HL-60 (cell line): ENCODE measurements around the gene IQGAP2.

Experiments used
- DNase-seq, 2 experiments: peaks; one replicate each; pipeline ENCODE4 v3.0.0-alpha.2; 2010 to 2020; ENCODE audit warnings: low read depth in 1 of 2, low spot score in 1 of 2
- H3K27ac ChIP-seq: fragments of 250-450 bp; sonication (Bioruptor Pico); replicated peaks from 2 replicates; pipeline ENCODE4 v1.5.1; 2020; ENCODE audit warnings: mild to moderate bottlenecking, moderate library complexity
- H3K27me3 ChIP-seq: fragments of 250-450 bp; sonication (Bioruptor Pico); 2 replicates; pipeline ENCODE4 v1.5.1; 2021; ENCODE audit warnings: mild to moderate bottlenecking, moderate library complexity; ENCODE audit not compliant: insufficient read depth, poor library complexity, severe bottlenecking
- H3K4me3 ChIP-seq: replicated peaks from 2 replicates; pipeline ENCODE4 v1.5.1; 2011; ENCODE audit warnings: mild to moderate bottlenecking, control low read depth, low read length; ENCODE audit not compliant: insufficient read depth
- GABPA ChIP-seq: IDR thresholded peaks from 2 replicates; pipeline ENCODE4 v1.6.1; 2012; ENCODE audit warnings: low read depth
- POLR2AphosphoS5 ChIP-seq: IDR thresholded peaks from 2 replicates; pipeline ENCODE4 v1.6.1; 2012; ENCODE audit warnings: low read depth
- REST ChIP-seq: IDR thresholded peaks from 2 replicates; pipeline ENCODE4 v1.6.1; 2012; ENCODE audit warnings: low read depth; ENCODE audit not compliant: insufficient replicate concordance
- SPI1 ChIP-seq: IDR thresholded peaks from 2 replicates; pipeline ENCODE4 v1.6.1; 2012; ENCODE audit warnings: low read depth, mild to moderate bottlenecking, borderline replicate concordance
- TF ChIP-seq, protein P1 (sequence below): IDR thresholded peaks from one replicate; pipeline ENCODE4 v1.5.1; 2011; ENCODE audit warnings: low read length, control low read depth, inconsistent platforms; ENCODE audit not compliant: insufficient read depth

Gene IQGAP2

DNA sequence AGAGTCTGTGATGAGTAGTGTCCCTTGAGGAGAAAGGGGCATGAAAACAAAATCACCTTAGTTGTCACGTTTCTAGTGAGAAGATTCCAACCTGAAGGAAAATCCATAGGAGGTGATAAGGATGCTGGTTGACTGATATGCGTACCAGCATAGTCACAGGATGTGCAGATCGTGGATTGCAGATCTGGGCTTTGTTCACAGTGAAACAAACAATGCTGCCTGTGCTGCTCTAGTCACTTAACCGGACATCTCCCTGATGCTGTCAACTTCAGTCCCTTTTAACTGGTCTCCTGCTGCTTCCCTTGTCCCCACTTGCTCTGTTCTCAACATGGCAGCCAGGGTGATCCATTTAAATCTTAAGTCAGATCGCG, 89.7 kb downstream of the IQGAP2 start:
- DNase-seq, result no peak
- no peak for TF ChIP-seq POLR2AphosphoS5
- TF ChIP-seq, protein P1, sequence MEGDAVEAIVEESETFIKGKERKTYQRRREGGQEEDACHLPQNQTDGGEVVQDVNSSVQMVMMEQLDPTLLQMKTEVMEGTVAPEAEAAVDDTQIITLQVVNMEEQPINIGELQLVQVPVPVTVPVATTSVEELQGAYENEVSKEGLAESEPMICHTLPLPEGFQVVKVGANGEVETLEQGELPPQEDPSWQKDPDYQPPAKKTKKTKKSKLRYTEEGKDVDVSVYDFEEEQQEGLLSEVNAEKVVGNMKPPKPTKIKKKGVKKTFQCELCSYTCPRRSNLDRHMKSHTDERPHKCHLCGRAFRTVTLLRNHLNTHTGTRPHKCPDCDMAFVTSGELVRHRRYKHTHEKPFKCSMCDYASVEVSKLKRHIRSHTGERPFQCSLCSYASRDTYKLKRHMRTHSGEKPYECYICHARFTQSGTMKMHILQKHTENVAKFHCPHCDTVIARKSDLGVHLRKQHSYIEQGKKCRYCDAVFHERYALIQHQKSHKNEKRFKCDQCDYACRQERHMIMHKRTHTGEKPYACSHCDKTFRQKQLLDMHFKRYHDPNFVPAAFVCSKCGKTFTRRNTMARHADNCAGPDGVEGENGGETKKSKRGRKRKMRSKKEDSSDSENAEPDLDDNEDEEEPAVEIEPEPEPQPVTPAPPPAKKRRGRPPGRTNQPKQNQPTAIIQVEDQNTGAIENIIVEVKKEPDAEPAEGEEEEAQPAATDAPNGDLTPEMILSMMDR, result no peak
- no peak for TF ChIP-seq SPI1

GRCh38 chr5:76493190-76493837, 90.2 kb downstream of the IQGAP2 start:
- H3K27ac ChIP-seq, result no peak overlapping the region

More for the DNA sequence above, 89.7 kb downstream of the IQGAP2 start:
- Histone ChIP-seq H3K27ac (no peak overlapping the region), H3K27me3 (no peaks in the 10 kb centered on the region), H3K4me3 (no peak overlapping the region)

DNA sequence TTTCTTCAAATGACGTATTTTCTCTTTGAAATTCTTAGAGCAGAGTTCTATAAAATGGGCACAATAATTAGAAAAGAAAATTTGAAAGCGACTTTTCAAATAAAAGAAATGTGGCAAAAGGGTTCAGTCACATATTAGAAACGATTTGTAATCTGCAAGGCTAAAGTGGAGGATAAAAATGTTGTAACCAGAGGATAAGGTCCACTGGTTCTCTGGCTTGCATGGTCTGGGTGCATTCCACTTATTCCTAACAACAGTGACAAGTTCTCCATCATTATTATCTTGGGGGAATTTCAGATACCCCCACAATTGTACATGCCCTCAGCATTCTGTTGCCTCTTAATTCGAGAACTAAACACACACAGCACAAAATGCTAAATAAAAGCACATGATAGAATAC, 91.1 kb downstream of the IQGAP2 start:
- no peaks in the 10 kb centered on the region for H3K27me3 ChIP-seq
- H3K27ac ChIP-seq, result no peak overlapping the region
- H3K4me3 ChIP-seq, result no peak overlapping the region
- DNase-seq, result no peak
- TF ChIP-seq, protein P1, result no peak
- no peak for TF ChIP-seq GABPA
- no peak for TF ChIP-seq REST
- no peak for TF ChIP-seq POLR2AphosphoS5
- no peak for TF ChIP-seq SPI1

More at GRCh38 chr5:76493190-76493837, 90.2 kb downstream of the IQGAP2 start:
- DNase-seq, result no peak
- Histone ChIP-seq H3K4me3 (no peak overlapping the region), H3K27me3 (no peaks in the 10 kb centered on the region)
- no peak for TF ChIP-seq REST
- TF ChIP-seq, protein P1, result no peak
- TF ChIP-seq SPI1, result no peak
- no peak for TF ChIP-seq POLR2AphosphoS5
- no peak for TF ChIP-seq GABPA

DNA sequence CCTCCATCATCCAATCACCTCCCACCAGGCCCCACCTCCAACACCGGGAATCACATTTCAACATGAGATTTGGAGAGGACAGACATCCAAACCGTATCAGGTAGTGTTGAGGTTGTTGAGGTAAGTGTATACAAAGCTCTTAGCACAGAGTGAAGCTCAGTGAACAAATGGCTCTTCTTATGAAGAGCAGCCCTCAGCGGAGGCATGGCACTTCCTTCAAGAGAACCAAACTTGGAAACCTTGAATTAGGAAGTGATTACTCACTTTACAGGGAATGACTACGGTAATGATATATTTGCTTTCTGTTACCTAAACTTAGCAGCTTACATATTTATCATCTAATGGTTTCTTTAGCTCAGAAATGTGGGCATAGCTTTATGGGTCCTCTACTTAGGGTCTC, 92.8 kb downstream of the IQGAP2 start:
- no peak overlapping the region for H3K27ac ChIP-seq
- TF ChIP-seq, protein P1, result no peak
- TF ChIP-seq SPI1 (no peak), GABPA (no peak)
- H3K4me3 ChIP-seq, result no peak overlapping the region
- DNase-seq, result no peak
- no peaks in the 10 kb centered on the region for H3K27me3 ChIP-seq
